A549 treated with GW870086 at 1 μM for 4 hours (cell line): Measurements from ENCODE around the gene PCDHB11. TPM values are rescaled to one million over a fixed set of nuclear protein-coding genes. Genes with fewer than 3 reads are reported as not detected.

Source experiments
- total RNA-seq: library from RNA; stranded (reverse); fragments of 200-300 nt; extraction: Qiagen RNA extraction; gene quantifications from 5 replicates; pipeline ENCODE4 v1.2.3, GENCODE V29; 2022; ENCODE audit warnings: low read depth

The PCDHB11 gene
- total RNA-seq, result 0.08 to 0.12 TPM (median 0.10 TPM) in 4 of 5 replicates, not detected in the other

GRCh38 chr5:141199359-141200235 lies at the start of gene PCDHB11:
Gene PCDHB11, plus strand, starts transcription at chr5:141199627. Its CDS starts 148 bp downstream, at chr5:141199775.

GRCh38 chr5:141149812-141150211 lies 49.6 kb upstream of the PCDHB11 start, which contains the start of gene PCDHB6:
Gene PCDHB6, plus strand, starts transcription at chr5:141150057. Its CDS starts 201 bp downstream, at chr5:141150258.

GRCh38 chr5:141172381-141173204 lies 26.8 kb upstream of the PCDHB11 start, which contains the start of gene PCDHB7:
Gene PCDHB7, plus strand, starts transcription at chr5:141172644. Its CDS starts 192 bp downstream, at chr5:141172836.

GRCh38 chr5:141177577-141178191 lies 21.7 kb upstream of the PCDHB11 start, which contains the start of gene PCDHB8:
Gene PCDHB8, plus strand, starts transcription at chr5:141177790. Its CDS starts 245 bp downstream, at chr5:141178035.

DNA sequence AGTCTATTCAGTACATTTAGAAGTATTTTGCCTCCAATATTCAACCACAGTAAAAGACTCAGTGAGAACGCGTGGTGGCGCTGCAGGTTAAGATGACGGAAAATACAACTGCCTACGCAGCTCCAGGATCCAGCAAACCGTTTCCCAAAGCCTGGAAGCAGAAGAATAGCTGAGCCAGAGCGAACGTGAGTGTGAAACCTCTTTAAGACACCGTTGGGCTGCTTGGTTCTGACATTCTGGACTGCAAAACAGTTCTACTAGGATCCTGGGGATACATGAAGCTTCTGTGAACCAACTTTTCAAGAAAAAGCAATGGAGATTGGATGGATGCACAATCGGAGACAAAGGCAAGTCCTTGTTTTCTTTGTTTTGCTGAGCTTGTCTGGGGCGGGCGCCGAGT lies 17.2 kb upstream of the PCDHB11 start, which contains the start of gene PCDHB16:
PCDHB16 (plus strand) TSS at position 140 of the 400 bp plus-strand sequence; CDS start at position 313, 173 bp downstream.

GRCh38 chr5:141186897-141187512 lies 12.4 kb upstream of the PCDHB11 start, which contains the start of gene PCDHB9:
Gene PCDHB9, plus strand, starts transcription at chr5:141187161. Its CDS starts 158 bp downstream, at chr5:141187319.

GRCh38 chr5:141192110-141192725 lies 7.2 kb upstream of the PCDHB11 start, which contains the start of gene PCDHB10:
Gene PCDHB10, plus strand, starts transcription at chr5:141192353. Its CDS starts 200 bp downstream, at chr5:141192553.

DNA sequence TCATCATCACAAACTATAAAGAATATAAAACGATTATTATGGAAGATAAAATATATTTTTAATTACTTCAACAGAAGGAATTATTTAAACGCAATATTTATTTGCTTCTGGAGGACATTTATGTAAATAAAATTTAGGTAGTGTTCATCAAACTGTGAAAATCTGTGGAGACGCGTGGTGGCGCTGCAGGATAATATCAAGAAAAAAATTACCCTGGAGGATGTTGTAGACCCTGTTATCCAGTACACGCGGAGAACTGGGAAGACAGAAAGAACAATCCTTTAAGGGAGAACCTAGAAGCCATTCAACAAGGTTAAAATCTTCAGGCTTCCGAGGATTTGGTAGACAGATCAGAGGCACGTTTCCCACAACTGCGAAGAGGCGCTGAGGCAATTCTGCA lies 9.1 kb downstream of the PCDHB11 start, which contains the start of gene PCDHB12:
PCDHB12 (plus strand) TSS at position 242 of the 400 bp plus-strand sequence. CDS start 189 bp downstream, outside the sequence.

DNA sequence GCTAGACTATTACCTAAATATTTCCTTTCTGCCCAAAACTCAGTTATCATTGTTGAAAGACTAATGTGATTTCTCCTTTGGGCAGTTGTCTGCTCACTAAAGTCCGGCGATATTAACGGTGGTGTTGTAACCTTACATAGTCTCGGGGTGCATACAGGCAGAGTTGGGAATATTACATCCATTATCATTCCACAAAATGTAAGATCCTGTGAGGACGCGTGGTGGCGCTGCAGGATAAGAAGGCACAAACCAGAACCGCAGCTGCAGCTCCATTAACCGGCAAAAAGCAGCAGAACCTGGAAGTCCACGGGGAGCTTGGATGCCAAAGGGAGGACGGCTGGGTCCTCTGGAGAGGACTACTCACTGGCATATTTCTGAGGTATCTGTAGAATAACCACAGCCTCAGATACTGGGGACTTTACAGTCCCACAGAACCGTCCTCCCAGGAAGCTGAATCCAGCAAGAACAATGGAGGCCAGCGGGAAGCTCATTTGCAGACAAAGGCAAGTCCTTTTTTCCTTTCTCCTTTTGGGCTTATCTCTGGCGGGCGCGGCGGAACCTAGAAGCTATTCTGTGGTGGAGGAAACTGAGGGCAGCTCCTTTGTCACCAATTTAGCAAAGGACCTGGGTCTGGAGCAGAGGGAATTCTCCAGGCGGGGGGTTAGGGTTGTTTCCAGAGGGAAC lies 14.4 kb downstream of the PCDHB11 start, which contains the start of gene PCDHB13:
PCDHB13 (plus strand) TSS at position 264 of the 684 bp plus-strand sequence; CDS start at position 469, 205 bp downstream.

DNA sequence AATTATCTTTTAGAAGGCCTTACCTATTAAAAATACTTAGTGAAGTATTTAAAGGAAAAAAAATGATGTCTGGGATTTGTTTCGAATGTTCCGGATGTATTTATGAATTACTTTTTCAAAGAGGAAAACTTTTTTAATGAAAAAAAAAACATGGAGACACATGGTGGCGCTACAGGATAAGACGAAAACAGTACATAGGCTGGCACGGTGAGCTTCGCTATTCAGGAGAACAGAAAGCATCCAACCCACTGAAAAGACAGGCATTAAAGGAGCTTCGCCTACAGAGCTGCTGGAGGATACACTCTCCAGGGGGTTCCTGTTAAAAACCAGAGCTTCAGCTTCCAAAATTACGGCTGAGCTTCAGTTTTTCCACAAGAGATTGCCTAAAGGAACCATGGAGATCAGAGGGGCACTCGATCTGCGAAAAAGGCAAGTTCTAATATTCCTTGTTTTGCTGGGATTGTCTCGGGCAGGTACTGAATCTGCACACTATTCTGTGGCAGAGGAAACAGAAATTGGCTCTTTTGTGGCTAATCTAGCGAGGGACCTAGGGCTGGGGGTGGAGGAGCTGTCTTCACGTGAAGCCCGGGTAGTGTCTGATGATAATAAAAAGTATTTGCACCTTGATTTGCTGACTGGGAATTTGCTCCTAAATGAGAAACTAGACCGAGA lies 23.8 kb downstream of the PCDHB11 start, which contains the start of gene PCDHB14:
PCDHB14 (plus strand) TSS at position 232 of the 672 bp plus-strand sequence; CDS start at position 395, 163 bp downstream.

DNA sequence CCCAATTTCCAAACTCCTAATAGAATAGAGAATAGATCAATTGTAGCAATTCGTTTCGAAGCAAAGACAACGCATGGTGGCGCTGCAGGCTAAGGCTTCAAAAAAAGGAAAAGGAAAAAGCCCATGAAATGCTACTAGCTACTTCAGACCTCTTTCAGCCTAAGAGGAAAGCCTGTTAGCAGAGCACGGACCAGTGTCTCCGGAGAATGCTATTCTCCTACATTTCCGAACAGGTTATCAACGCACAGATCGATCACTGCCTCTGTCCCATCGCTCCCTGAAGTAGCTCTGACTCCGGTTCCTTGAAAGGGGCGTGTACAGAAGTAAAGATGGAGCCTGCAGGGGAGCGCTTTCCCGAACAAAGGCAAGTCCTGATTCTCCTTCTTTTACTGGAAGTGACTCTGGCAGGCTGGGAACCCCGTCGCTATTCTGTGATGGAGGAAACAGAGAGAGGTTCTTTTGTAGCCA lies 45.9 kb downstream of the PCDHB11 start, which contains the start of gene PCDHB15:
PCDHB15 (plus strand) TSS at position 146 of the 468 bp plus-strand sequence; CDS start at position 330, 184 bp downstream.

Other genes with a start within 250 kb of the PCDHB11 start
- 4.0 to 5.0 TPM (median 4.4 TPM) in 5 replicates for gene PCDHAC2, start 233.2 kb upstream of the PCDHB11 start, total RNA-seq
- gene PCDHB1, start 148.3 kb upstream of the PCDHB11 start, total RNA-seq, result not detected in 5 replicates
- gene PCDHB2, start 105.0 kb upstream of the PCDHB11 start, total RNA-seq, result 3.3 to 4.1 TPM (median 3.4 TPM) in 5 replicates
- gene PCDHB3, start 99.2 kb upstream of the PCDHB11 start, total RNA-seq, result 0.05 TPM in 1 of 5 replicates, not detected in the others
- 0.03 to 0.11 TPM (median 0.08 TPM) in 3 of 5 replicates, not detected in the others for gene PCDHB4, start 77.8 kb upstream of the PCDHB11 start, total RNA-seq
- gene PCDHB5, start 64.4 kb upstream of the PCDHB11 start, total RNA-seq, result 0.94 to 1.8 TPM (median 1.5 TPM) in 5 replicates
- gene PCDHB6, start 49.6 kb upstream of the PCDHB11 start, total RNA-seq, result 0.81 to 1.2 TPM (median 0.89 TPM) in 5 replicates
- not detected in 5 replicates for gene PCDHB7, start 27.0 kb upstream of the PCDHB11 start, total RNA-seq
- 0.24 to 0.39 TPM (median 0.32 TPM) in 5 replicates for gene PCDHB8, start 21.8 kb upstream of the PCDHB11 start, total RNA-seq
- 0.05 to 0.15 TPM (median 0.06 TPM) in 4 of 5 replicates, not detected in the other for gene PCDHB16, start 17.2 kb upstream of the PCDHB11 start, total RNA-seq
- 0.05 TPM in 1 of 5 replicates, not detected in the others for gene PCDHB9, start 12.5 kb upstream of the PCDHB11 start, total RNA-seq
- gene PCDHB10, start 7.3 kb upstream of the PCDHB11 start, total RNA-seq, result 0.05 TPM in 2 of 5 replicates, not detected in the others
- not detected in 5 replicates for gene PCDHB12, start 9.1 kb downstream of the PCDHB11 start, total RNA-seq
- 0.03 to 0.07 TPM (median 0.07 TPM) in 4 of 5 replicates, not detected in the other for gene PCDHB13, start 14.3 kb downstream of the PCDHB11 start, total RNA-seq
- gene PCDHB14, start 23.7 kb downstream of the PCDHB11 start, total RNA-seq, result 0.02 to 0.13 TPM (median 0.07 TPM) in 5 replicates
- 0.05 to 0.16 TPM (median 0.09 TPM) in 3 of 5 replicates, not detected in the others for gene PCDHB15, start 45.8 kb downstream of the PCDHB11 start, total RNA-seq
- gene SLC25A2, start 104.4 kb downstream of the PCDHB11 start, total RNA-seq, result not detected in 5 replicates
- gene TAF7, start 121.2 kb downstream of the PCDHB11 start, total RNA-seq, result 63.2 to 78.4 TPM (median 73.8 TPM) in 5 replicates
- gene PCDHGA1, start 130.9 kb downstream of the PCDHB11 start, total RNA-seq, result 0.29 to 0.38 TPM (median 0.32 TPM) in 5 replicates
- 0.45 to 0.72 TPM (median 0.70 TPM) in 5 replicates for gene PCDHGA2, start 139.1 kb downstream of the PCDHB11 start, total RNA-seq
- gene PCDHGA3, start 144.2 kb downstream of the PCDHB11 start, total RNA-seq, result not detected in 5 replicates
- 1.6 to 2.1 TPM (median 1.9 TPM) in 5 replicates for gene PCDHGB1, start 150.5 kb downstream of the PCDHB11 start, total RNA-seq
- gene PCDHGA4, start 155.4 kb downstream of the PCDHB11 start, total RNA-seq, result 0.07 to 0.18 TPM (median 0.14 TPM) in 5 replicates
- gene PCDHGB2, start 160.4 kb downstream of the PCDHB11 start, total RNA-seq, result 0.05 to 0.19 TPM (median 0.10 TPM) in 5 replicates
- 0.08 to 0.22 TPM (median 0.12 TPM) in 5 replicates for gene PCDHGA5, start 164.5 kb downstream of the PCDHB11 start, total RNA-seq
- gene PCDHGB3, start 170.6 kb downstream of the PCDHB11 start, total RNA-seq, result 0.16 to 0.31 TPM (median 0.22 TPM) in 5 replicates
- 0.13 to 0.26 TPM (median 0.14 TPM) in 5 replicates for gene PCDHGA6, start 174.3 kb downstream of the PCDHB11 start, total RNA-seq
- 0.59 to 1.1 TPM (median 0.95 TPM) in 5 replicates for gene PCDHGA7, start 183.1 kb downstream of the PCDHB11 start, total RNA-seq
- gene PCDHGB4, start 188.1 kb downstream of the PCDHB11 start, total RNA-seq, result 0.74 to 1.00 TPM (median 0.79 TPM) in 5 replicates
- gene PCDHGA8, start 193.0 kb downstream of the PCDHB11 start, total RNA-seq, result 0.02 to 0.13 TPM (median 0.07 TPM) in 3 of 5 replicates, not detected in the others
- gene PCDHGB5, start 198.3 kb downstream of the PCDHB11 start, total RNA-seq, result 1.9 to 2.7 TPM (median 2.3 TPM) in 5 replicates
- gene PCDHGA9, start 203.2 kb downstream of the PCDHB11 start, total RNA-seq, result 0.05 to 0.10 TPM (median 0.07 TPM) in 4 of 5 replicates, not detected in the other
- 0.07 to 0.16 TPM (median 0.12 TPM) in 5 replicates for gene PCDHGB6, start 208.4 kb downstream of the PCDHB11 start, total RNA-seq
- 0.02 TPM in 1 of 5 replicates, not detected in the others for gene PCDHGA10, start 213.4 kb downstream of the PCDHB11 start, total RNA-seq
- 0.03 to 0.06 TPM in 2 of 5 replicates, not detected in the others for gene PCDHGB7, start 218.1 kb downstream of the PCDHB11 start, total RNA-seq
- 0.03 to 0.07 TPM in 2 of 5 replicates, not detected in the others for gene PCDHGA11, start 221.4 kb downstream of the PCDHB11 start, total RNA-seq
- not detected in 5 replicates for gene PCDHGA12, start 230.9 kb downstream of the PCDHB11 start, total RNA-seq